HG02571 (cell line): ENCODE data around the gene ADAD1.

Experiments used
- ATAC-seq: cut with Tn5 transposase; IDR thresholded peaks from one replicate; pipeline ENCODE4 v1.9.1; 2021; ENCODE audit warnings: mild to moderate bottlenecking, moderate library complexity; ENCODE audit not compliant: unreplicated experiment

The ADAD1 gene

GRCh38 chr4:122453384-122453995 lies 74.7 kb downstream of the ADAD1 start:
- ATAC-seq = no peak

GRCh38 chr4:122456231-122457116 lies 77.7 kb downstream of the ADAD1 start, which contains the start of gene IL2:
Gene IL2, minus strand, starts transcription at chr4:122456725. Its CDS starts 285 bp downstream, at chr4:122456440.
- no peak for ATAC-seq

DNA sequence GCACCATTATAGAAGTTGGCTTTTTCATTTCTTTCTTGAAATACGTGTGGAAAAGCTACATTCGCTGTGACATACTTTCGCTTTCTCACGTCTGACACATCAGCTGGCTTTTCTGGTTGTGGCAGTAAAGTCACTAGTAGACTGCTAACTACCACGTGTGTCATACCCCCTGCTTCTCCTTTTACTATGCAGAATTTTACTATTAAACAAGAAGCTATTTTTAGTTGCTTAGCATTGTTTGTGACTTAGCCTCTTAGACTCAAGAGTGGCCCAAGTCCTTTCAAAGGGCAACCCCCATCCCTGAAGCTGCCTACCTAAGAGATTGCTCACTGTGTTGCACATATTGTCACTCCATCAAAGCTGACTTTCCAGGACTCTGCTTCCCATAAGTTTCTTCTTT lies 79.8 kb downstream of the ADAD1 start:
- peak; percentile 65 for ATAC-seq

GRCh38 chr4:122469457-122469856 lies 90.6 kb downstream of the ADAD1 start:
- ATAC-seq = no peak

- ATAC-seq = no peak
These were observed 96.4 kb downstream of the ADAD1 start for GRCh38 chr4:122475233-122475632.

DNA sequence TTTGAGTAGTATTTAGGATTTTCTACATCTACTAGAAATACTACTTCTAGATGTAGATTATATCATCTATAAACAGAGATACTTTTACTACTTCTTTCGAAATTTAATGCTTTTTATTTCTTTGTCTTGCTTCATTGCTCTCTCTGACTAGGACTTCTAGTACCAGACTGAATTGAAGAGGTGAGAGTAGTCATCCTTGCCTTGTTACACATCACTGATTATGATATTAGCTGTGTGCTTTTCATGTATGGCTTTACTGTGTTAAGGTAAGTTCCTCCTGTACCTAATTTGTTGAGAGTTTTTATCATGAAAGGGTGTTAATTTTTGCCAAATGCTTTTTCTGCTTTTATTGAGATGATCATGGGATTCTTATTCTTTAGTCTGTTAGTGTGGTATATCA lies 97.3 kb downstream of the ADAD1 start:
- no peak for ATAC-seq

GRCh38 chr4:122476745-122477144 lies 97.9 kb downstream of the ADAD1 start:
- no peak for ATAC-seq
